ENCODE results near the gene ARMC6. TPM values are rescaled to one million over a fixed set of nuclear protein-coding genes. Genes with fewer than 3 reads are reported as not detected.

Gene ARMC6
- total and polyA plus RNA-seq, 4 donors = 23.9 to 38.3 (median 29.9) TPM

- DNase-seq (ENCODE audit: low spot score) = no peak
- Histone ChIP-seq H3K27me3 (ENCODE audit: control insufficient read depth in 4 of 4, insufficient read depth in 4 of 4, low read length in 3 of 4) (no peaks in the 10 kb centered on the region), H3K9ac (ENCODE audit: low read depth in 1 of 2, low read length in 2 of 2) (no peak overlapping the region), H3K4me1 (ENCODE audit: control insufficient read depth in 4 of 4, insufficient read depth in 4 of 4, low read length in 3 of 4) (peaks cover 8 to 44% (median 31%) of the 10 kb centered on the region in 4 donors), H3K27ac (ENCODE audit: low read depth in 1 of 2, low read length in 2 of 2) (peak overlapping the region in 1 of 2 donors; percentile 44), H3K4me3 (ENCODE audit: low read depth in 1 of 3, low read length in 3 of 3) (no peak overlapping the region), H3K36me3 (ENCODE audit: control insufficient read depth in 4 of 4, insufficient read depth in 3 of 4, low read depth in 1 of 4, low read length in 3 of 4) (peaks cover 0 to 4% (median 0%) of the 10 kb centered on the region in 4 donors), H3K9me3 (ENCODE audit: control insufficient read depth in 4 of 4, low read length in 3 of 4) (no peaks in the 10 kb centered on the region)
- WGBS = 69% methylated on average over 7 of the region's 7 CpGs
- no peak for TF ChIP-seq ATF3 (IDR thresholded peaks at IDR 0.05)
- TF ChIP-seq YY1 (IDR thresholded peaks at IDR 0.05) = peak; percentile 10
- peak; percentile 31 for TF ChIP-seq SP1 (IDR thresholded peaks at IDR 0.05)
- no peak for TF ChIP-seq RAD21 (IDR thresholded peaks at IDR 0.05)
- TF ChIP-seq HNF4A (conservative IDR thresholded peaks at IDR 0.05) = peak in 1 of 2 donors; percentile 43
These were observed 61.1 kb downstream of the ARMC6 start for GRCh38 chr19:19094513-19094912.

GRCh38 chr19:19095691-19096090 is 62.3 kb downstream of the ARMC6 start:
- Histone ChIP-seq H3K4me3 (ENCODE audit: low read depth in 1 of 3, low read length in 3 of 3) (peak overlapping the region in 2 of 3 donors; percentile 39 to 52), H3K27me3 (ENCODE audit: control insufficient read depth in 4 of 4, insufficient read depth in 4 of 4, low read length in 3 of 4) (no peaks in the 10 kb centered on the region), H3K9ac (ENCODE audit: low read depth in 1 of 2, low read length in 2 of 2) (peak overlapping the region in 1 of 2 donors; percentile 61), H3K9me3 (ENCODE audit: control insufficient read depth in 4 of 4, low read length in 3 of 4) (no peaks in the 10 kb centered on the region), H3K4me1 (ENCODE audit: control insufficient read depth in 4 of 4, insufficient read depth in 4 of 4, low read length in 3 of 4) (peaks cover 13 to 56% (median 40%) of the 10 kb centered on the region in 4 donors), H3K36me3 (ENCODE audit: control insufficient read depth in 4 of 4, insufficient read depth in 3 of 4, low read depth in 1 of 4, low read length in 3 of 4) (peaks cover 0 to 2% (median 0%) of the 10 kb centered on the region in 4 donors), H3K27ac (ENCODE audit: low read depth in 1 of 2, low read length in 2 of 2) (peak overlapping the region; percentile 81 to 97)
- WGBS = 35% methylated on average over 11 of the region's 11 CpGs
- DNase-seq (ENCODE audit: low spot score) = no peak
- no peak for TF ChIP-seq NR2F2 (IDR thresholded peaks at IDR 0.05)
- TF ChIP-seq TAF1 (conservative IDR thresholded peaks at IDR 0.05) = no peak
- TF ChIP-seq EGR1 (IDR thresholded peaks at IDR 0.05; ENCODE audit: low read depth in 2 of 2) = no peak
- no peak for TF ChIP-seq ATF3 (IDR thresholded peaks at IDR 0.05)
- TF ChIP-seq FOXA2 (IDR thresholded peaks at IDR 0.05) = no peak
- TF ChIP-seq HNF4G (IDR thresholded peaks at IDR 0.05) = no peak
- peak; percentile 47 to 63 for TF ChIP-seq HNF4A (conservative IDR thresholded peaks at IDR 0.05)
- no peak for TF ChIP-seq GABPA (IDR thresholded peaks at IDR 0.05 in 1 of 2, conservative IDR thresholded peaks at IDR 0.05 in 1 of 2)
- no peak for TF ChIP-seq JUND (IDR thresholded peaks at IDR 0.05)
- TF ChIP-seq SP1 (IDR thresholded peaks at IDR 0.05) = peak; percentile 58
- TF ChIP-seq FOXA1 (IDR thresholded peaks at IDR 0.05) = peak; percentile 29
- peak; percentile 25 for TF ChIP-seq ZBTB33 (IDR thresholded peaks at IDR 0.05)
- peak; percentile 70 to 73 for TF ChIP-seq RXRA (IDR thresholded peaks at IDR 0.05)
- TF ChIP-seq CTCF (IDR thresholded peaks at IDR 0.05; ENCODE audit: low read depth, low read length, missing input control) = no peak
- peak; percentile 54 for TF ChIP-seq REST (IDR thresholded peaks at IDR 0.05)
- peak in 1 of 2 donors; percentile 31 for TF ChIP-seq RAD21 (IDR thresholded peaks at IDR 0.05)
- no peak for TF ChIP-seq MAX (IDR thresholded peaks at IDR 0.05)
- peak; percentile 58 for TF ChIP-seq YY1 (IDR thresholded peaks at IDR 0.05)
